Hematopoietic multipotent progenitor cell treated with erythropoietin and hydrocortisone succinate and interleukin-3 and kit ligand, for 8 days (in vitro differentiated cells): ENCODE results near the gene BCL7B.
"Not testable (repeated sequence)": the region's sequence is repeated elsewhere in the genome, so short reads cannot be mapped to it uniquely, and the experiment has no call there.

Experiments
- DNase-seq: peaks from one replicate; pipeline ENCODE4 v3.0.0-alpha.2; 2015

Gene BCL7B

GRCh38 chr7:73557397-73558257 lies at the start of gene BCL7B:
TSS of gene BCL7B (minus strand) at chr7:73557690. CDS start at chr7:73557578, 112 bp downstream.
- peak; percentile 81 for DNase-seq

- DNase-seq, result no peak
These were observed 48.2 kb upstream of the BCL7B start for GRCh38 chr7:73605601-73606220.

GRCh38 chr7:73602721-73603651 lies 45.5 kb upstream of the BCL7B start:
- no peak for DNase-seq

- DNase-seq, result no peak
These were observed 42.4 kb upstream of the BCL7B start for GRCh38 chr7:73599916-73600315.

- DNase-seq, result no peak
These were observed 41.8 kb upstream of the BCL7B start for GRCh38 chr7:73599151-73599882.

- DNase-seq, result no peak
These were observed 40.7 kb upstream of the BCL7B start for GRCh38 chr7:73597978-73598782.

GRCh38 chr7:73596191-73597065 lies 38.9 kb upstream of the BCL7B start:
- DNase-seq, result no peak

- DNase-seq, result no peak
These were observed 37.9 kb upstream of the BCL7B start for GRCh38 chr7:73595358-73595757.

GRCh38 chr7:73593207-73594045 lies 35.9 kb upstream of the BCL7B start:
- no peak for DNase-seq

GRCh38 chr7:73586911-73587310 lies 29.4 kb upstream of the BCL7B start:
- no peak for DNase-seq

- DNase-seq, result no peak
These were observed 27.7 kb upstream of the BCL7B start for GRCh38 chr7:73585196-73585595.

- DNase-seq, result no peak
These were observed 25.2 kb upstream of the BCL7B start for GRCh38 chr7:73582664-73583202.

GRCh38 chr7:73581006-73581405 lies 23.5 kb upstream of the BCL7B start:
- DNase-seq, result not testable (repeated sequence)

GRCh38 chr7:73578342-73579128 lies 21.0 kb upstream of the BCL7B start, which contains the start of gene TBL2:
TSS of gene TBL2 (minus strand) at chr7:73578579. CDS start at chr7:73578549, 30 bp downstream.
- DNase-seq, result peak; percentile 98

- DNase-seq, result peak; percentile 30
These were observed 20.3 kb upstream of the BCL7B start for GRCh38 chr7:73577627-73578341.

- DNase-seq, result no peak
These were observed 16.3 kb upstream of the BCL7B start for GRCh38 chr7:73573791-73574190.

GRCh38 chr7:73573276-73573675 lies 15.8 kb upstream of the BCL7B start:
- DNase-seq, result no peak

- no peak for DNase-seq
These were observed 15.3 kb upstream of the BCL7B start for GRCh38 chr7:73572767-73573186.
